Stimulated activated CD8-positive, alpha-beta memory T cell treated with anti-CD3 and anti-CD28 coated beads, Interleukin-15, amount 100 ng/mL, for 24 hours (primary cell): ENCODE data around the gene CLEC17A.
"Not testable (repeated sequence)": the region's sequence is repeated elsewhere in the genome, so short reads cannot be mapped to it uniquely, and the experiment has no call there.

Experiments
- DNase-seq: peaks from one replicate; pipeline ENCODE4 v3.0.0-alpha.2; 2020; ENCODE audit warnings: low read depth

Gene CLEC17A, protein sequence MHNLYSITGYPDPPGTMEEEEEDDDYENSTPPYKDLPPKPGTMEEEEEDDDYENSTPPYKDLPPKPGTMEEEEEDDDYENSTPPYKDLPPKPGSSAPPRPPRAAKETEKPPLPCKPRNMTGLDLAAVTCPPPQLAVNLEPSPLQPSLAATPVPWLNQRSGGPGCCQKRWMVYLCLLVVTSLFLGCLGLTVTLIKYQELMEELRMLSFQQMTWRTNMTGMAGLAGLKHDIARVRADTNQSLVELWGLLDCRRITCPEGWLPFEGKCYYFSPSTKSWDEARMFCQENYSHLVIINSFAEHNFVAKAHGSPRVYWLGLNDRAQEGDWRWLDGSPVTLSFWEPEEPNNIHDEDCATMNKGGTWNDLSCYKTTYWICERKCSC

GRCh38 chr19:14582894-14583340 is at the start of gene CLEC17A:
Gene CLEC17A (plus strand): TSS chr19:14583084. CDS start chr19:14583161, 77 bp downstream.
- DNase-seq, result no peak

DNA sequence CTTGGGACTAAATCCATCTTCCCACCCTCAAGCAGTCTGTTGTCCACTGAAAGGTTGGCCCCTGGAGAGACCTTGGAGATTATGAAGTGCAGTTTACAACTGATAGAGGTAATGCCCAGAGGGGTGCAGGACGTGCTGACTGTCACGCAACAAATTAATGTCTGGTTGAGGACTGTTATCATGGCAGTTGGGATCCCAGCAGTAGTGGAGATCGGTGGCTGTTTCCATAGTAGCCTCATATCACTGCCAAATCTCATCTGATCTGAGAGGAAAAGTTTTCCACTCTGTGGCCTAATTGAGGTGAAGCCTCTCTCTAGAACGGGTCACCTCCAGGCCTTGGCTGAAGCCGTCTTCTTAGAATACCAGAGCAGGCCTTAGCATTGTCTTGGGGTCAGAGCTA is 49.4 kb upstream of the CLEC17A start:
- no peak for DNase-seq

DNA sequence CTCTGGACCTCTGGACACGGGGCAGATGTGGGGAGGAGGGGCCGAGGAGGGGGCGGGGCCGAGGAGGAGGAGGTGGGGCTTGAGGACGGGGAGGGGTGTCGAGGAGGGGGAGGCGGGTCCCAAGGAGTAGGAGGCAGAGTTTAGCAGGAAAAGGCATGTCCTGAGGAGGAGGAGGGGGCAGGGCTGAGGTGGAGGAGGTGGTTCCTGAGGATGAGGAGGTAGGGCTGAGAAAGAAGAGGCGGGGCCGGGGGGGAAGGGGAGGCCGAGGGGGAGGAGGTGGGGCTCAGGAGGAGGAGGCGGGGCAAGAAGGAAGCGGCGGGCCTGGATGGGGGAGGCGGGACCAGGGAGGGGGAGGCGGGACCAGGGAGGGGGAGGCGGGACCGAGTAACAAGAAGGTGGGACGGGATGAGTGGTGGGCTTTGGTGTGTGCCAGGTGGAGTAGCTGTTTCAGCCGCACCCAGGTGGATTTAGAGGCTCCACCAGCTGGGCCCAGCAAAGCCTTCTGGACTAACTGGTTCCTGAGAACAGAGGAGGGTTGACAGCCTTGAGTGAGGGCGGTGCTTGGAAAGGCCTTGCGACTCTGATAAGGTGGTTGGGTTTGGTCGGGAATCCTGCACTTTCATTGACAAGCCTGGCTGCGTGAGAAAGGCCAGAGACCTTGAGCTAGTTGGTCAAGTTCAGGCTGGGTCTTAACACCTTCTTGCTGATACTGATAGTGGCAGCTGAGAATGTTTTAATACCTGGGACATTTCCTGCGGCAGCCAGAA is 45.8 kb upstream of the CLEC17A start:
- DNase-seq, result no peak

DNA sequence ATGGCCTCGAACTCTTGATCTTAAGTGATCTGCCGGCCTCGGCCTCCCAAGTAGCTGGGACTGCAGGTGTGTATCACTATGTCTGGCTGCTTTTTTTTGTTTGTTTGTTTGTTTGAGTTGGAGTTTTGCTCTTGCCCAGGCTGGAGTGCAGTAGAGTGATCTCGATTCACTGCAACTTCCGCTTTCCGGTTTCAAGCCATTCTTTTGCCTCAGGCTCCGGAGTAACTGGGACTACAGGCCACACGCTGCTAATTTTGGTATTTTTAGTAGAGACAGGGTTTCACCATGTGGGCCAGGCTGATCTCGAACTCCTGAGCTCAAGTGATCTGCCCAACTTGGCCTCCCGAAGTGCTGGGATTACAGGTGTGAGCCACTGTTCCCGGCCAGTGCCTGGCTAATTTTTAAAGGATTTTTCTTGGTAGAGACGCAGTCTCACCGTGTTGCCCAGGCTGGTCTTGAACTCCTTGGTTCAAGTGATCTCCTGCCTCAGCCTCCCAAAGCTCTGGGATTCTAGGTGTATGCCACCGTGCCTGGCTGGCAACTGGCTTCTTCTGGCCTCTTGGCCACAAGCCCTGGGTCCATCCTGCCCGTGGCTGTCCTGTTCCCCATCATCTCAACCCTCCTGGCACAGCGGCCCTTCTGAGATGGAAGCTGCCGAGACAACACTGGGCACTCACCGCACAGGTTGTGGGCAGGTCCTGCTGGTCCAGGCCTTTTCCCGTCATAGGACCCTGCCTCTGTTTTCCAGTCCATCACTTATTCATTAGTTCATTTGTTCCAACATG is 42.0 kb upstream of the CLEC17A start:
- DNase-seq, result no peak

DNA sequence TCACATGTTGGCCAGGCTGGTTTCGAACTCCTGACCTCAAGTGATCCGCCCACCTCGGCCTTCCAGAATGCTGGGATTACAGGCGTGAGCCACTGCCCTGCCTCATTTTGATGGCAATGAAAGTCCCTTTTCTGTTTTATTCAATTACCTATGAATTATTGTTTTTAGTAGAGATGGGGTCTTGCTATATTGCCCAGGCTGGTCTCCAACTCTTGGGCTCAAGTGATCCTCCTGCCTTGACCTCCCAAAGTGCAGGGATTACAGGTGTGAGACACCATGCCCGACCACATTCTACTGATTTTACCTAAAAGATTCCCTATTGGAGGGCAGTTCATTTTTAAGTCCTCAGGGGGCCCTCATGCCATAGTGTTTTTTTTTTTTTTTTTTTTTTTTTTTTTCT is 40.9 kb upstream of the CLEC17A start:
- DNase-seq, result not testable (repeated sequence)

DNA sequence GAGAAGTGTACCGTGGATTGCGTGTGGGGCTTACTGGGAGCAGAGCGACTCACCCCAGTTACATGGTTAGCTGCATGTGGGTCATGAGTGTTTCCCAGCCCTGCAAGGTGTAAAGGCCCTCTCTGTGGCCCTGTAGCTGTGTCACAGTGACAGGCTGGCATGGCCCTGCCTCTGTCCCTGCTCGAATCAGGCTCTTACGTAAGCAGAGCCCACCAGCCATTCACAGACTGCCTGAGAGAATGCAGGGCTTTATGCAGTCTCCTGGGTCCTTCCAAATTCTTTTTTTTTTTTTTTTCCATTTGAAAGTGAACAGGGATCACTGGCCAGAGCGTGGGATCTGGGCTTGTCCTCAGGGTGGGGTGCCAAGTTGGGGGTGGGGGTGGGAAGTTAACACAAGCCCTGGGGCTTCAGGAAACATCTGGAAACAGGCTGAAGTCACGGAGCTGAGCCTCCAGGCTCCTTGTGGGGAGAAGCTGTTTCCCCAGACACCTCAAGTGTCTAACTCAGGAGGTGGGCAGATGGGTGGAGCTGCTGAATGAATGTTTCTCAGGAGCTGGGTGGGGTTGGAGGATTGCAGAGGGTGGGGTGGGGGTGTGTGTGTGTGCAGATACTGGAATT is 40.1 kb upstream of the CLEC17A start:
- no peak for DNase-seq

DNA sequence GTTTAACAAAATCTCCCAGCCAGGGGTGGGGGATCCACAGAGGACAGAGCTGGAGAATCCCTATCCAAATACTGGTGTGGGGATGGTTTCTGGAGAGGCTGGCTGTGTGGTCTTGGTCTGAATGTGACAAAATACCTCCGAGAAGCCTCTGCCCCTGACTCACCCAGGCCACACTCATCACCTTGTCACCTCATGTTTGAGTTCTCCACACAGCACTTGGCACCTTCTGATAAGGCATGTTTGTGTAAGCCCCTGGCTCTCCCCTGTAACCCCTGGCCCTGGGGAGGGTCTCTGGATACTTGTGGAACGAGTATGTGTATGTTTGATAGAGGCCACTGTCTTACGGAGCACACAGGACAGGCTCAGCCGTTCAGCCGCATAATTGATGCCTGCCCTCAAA is 38.8 kb upstream of the CLEC17A start:
- DNase-seq, result no peak

GRCh38 chr19:14544977-14545715 is 37.7 kb upstream of the CLEC17A start:
- no peak for DNase-seq

GRCh38 chr19:14545716-14546082 is 37.2 kb upstream of the CLEC17A start:
- no peak for DNase-seq

DNA sequence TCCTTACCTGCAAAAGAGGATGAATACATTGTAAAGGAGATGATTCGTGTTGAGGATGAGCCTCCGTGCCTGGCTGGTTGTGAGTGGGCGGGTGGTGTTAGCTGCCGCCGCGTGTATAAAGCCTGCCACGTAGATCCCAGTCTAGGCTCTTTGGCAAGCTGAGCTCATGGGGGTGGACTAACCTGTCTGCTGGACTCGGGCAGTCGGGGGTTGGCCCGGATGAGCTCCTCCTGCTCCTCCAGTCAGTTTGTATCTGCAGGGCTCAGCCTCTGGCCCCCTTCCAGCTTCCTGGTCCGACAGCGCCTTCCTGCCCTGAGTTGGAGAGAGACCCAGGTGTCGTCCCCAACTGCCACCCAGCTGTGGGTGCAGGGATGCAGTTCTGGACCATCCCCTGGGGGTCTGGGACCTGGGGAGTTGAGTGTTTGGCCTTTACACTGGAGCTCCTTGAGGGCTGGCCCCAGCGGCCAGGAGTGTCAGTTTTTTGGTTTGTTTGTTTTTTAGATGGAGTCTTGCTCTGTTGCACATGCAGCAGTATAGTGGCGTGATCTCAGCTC is 32.6 kb upstream of the CLEC17A start:
- DNase-seq, result no peak

DNA sequence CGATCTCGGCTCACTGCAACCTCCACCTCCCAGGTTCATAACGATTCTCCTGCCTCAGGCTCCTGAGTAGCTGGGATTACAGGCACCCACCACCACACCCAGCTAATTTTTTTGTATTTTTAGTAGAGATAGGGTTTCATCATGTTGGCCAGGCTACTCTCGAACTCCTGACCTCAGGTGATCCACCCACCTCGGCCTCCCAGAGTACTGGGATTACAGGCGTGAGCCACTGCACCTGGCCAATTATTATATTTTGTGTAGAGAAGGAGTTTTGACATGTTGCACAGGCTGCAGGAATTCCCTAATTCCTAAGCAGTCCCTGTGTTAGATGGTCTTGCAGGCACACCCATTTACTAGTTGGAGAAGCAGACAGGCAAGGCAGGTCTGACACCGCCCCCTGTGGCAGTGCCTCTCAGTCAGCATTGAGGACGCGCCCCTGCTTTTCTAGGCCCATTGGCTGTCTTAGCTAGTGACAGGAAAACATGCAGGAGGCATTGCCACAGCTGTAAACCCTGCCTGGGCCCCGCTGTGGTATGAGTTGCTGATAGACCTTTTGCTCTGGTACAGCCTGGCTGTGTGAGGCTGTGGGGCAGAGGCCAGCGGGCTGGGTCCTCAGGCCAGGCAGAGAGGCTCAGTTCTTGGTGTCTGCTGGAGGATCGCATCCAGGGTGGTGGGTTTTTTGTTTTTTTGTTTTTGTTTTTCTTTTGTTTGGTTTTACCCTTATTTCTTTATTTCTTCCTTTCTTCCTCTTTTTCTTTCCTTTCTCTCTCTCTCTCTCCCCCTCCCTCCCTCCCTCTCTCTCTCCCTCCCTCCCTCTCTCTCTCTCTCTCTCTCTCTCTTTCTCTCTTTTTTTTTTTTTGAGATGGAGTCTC is 31.5 kb upstream of the CLEC17A start:
- peak; percentile 31 for DNase-seq

DNA sequence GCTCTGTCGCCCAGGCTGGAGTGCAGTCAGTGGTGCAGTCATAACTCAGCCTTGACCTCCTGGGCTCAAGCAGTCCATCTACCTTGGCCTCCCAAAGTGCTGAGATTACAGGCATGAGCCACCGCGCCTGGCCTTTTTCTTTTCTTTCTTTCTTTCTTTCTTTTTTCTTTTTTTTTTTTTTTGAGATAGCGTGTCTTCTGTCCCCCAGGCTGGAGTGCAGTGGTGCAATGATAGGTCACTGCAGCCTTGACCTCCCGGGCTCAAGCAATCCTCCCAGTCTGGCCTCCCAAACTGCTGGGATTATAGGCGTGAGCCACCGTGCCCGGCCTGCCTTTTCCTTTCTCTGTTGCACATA is 30.9 kb upstream of the CLEC17A start:
- not testable (repeated sequence) for DNase-seq

- no peak for DNase-seq
These were observed 29.6 kb upstream of the CLEC17A start for GRCh38 chr19:14553042-14553938.

DNA sequence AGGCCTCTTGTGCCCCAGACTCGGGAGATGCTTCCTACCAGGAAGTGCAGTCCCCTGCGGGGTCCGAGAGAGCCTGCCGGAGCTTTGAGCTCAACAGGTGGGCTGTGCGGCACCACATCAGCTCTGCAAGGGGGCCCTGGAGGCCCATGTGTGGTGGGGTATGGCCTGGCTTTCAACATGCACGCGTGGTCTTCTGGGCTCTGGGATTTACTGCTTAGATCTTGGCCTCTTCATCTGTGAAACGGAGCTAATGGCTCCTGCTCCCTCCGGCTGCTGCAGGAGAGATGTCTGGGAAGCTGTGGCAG is 29.0 kb upstream of the CLEC17A start:
- no peak for DNase-seq

DNA sequence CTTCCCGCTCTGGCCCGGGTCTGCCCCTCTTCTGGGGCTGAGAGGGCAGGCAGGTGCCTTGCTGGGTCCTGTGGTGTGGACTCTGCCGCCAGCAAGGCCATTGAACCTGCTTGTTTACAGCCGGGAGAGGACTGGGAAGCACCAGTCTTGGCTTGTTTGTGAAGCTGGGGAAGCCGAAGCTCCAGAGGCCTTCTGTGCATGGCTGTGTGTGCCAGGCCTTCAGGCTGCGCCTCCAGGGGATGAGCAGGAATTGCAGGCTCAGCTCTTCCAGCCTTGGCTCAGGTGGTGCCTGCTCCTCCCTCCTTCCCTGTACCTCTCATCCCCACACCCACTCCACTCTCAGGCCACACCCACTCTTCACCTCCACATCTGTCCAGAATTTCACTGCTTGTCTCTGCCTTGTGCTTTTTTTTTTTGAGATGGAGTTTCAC is 28.5 kb upstream of the CLEC17A start:
- no peak for DNase-seq

GRCh38 chr19:14555918-14556661 is 26.8 kb upstream of the CLEC17A start:
- DNase-seq, result no peak

- DNase-seq, result peak; percentile 54
These were observed 26.2 kb upstream of the CLEC17A start for GRCh38 chr19:14556662-14557188.

DNA sequence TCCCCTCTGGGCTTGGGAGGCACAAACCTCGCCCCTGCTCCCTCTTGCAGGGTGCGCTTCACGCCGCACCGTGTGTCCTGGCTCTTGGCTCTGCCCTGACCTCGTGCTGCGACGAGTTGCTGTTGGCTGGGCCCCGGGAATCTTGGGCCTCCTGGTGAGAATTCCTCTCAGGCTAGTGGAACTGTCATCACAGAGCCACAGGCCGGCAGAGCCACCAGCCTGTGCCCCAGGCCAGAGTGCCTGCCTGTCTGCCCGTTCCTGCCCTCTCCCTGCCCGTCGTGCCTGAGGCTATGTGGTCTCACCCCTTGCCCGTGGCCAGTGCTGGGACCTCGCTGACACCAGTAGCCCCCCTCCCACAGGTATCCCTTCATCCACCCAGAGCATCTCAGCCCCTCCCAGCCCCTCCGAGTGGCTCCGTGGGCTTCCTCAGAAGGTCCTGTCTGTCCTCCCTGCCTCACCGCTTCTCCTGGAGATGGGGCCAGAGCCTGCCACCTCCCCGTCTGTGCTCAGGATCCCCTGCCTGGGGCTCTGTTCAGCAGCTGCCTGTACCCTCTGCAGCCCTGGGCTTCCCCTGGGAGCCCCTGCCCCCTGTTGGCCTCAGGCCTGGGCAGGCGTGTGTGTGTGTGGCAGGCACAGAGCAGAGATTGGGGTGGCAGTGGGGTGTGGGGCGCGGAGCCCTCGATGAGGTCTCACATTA is 24.4 kb upstream of the CLEC17A start:
- DNase-seq, result no peak
